Right lobe of liver (tissue), 4 donors: ENCODE data around the gene VPS13A.

Experiments used
- POLR2A ChIP-seq: fragments of 450-650 bp; IDR thresholded peaks from one replicate; pipeline ENCODE4 v1.6.1; 2017; ENCODE audit warnings: antibody characterized with exemption, mild to moderate bottlenecking
- TF ChIP-seq, protein P1 (sequence below), 4 donors: fragments of 200-600 bp in 3 of 4; fragments of 450-650 bp in 1 of 4; IDR thresholded peaks; one replicate each; pipeline versions ENCODE4 v1.5.1 to v1.8.0; 2016 to 2022; ENCODE audit warnings: antibody characterized with exemption in 4 of 4, mild to moderate bottlenecking in 2 of 4
- donor health status: DM: no; HTN: no; CAD: no.
- donor health status: DM: no; HTN: no; CAD: no.
- donor health status: DM: no; HTN: yes; CAD: no.

DNA sequence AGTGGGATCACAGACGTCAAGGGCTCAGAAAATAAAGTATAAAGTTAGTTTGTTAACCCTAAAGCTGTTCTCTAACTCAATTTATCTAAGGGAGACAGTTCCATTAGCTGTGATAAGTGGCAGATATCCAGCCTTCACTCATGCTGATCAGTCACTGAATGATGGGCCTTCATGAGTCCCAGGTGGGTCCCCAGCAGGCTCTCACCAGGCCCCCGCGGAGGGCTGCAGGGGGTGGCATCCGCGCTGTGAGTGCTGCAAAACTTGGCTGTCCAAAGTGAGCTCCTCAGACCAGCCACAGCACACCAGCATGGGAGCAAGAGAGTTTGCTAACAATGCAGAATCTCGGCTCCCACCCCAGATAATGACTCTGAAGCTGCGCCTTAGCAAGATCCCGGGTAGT lies 283.6 kb downstream of the VPS13A start:
- TF ChIP-seq, protein P1, sequence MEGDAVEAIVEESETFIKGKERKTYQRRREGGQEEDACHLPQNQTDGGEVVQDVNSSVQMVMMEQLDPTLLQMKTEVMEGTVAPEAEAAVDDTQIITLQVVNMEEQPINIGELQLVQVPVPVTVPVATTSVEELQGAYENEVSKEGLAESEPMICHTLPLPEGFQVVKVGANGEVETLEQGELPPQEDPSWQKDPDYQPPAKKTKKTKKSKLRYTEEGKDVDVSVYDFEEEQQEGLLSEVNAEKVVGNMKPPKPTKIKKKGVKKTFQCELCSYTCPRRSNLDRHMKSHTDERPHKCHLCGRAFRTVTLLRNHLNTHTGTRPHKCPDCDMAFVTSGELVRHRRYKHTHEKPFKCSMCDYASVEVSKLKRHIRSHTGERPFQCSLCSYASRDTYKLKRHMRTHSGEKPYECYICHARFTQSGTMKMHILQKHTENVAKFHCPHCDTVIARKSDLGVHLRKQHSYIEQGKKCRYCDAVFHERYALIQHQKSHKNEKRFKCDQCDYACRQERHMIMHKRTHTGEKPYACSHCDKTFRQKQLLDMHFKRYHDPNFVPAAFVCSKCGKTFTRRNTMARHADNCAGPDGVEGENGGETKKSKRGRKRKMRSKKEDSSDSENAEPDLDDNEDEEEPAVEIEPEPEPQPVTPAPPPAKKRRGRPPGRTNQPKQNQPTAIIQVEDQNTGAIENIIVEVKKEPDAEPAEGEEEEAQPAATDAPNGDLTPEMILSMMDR (IDR thresholded peaks at IDR 0.05) = no peak
- no peak for TF ChIP-seq POLR2A
